Type B pancreatic cell (in vitro differentiated cells): Measurements from ENCODE around the gene SLC34A1. TPM values are rescaled to one million over a fixed set of nuclear protein-coding genes. Genes with fewer than 3 reads are reported as not detected.
A peak's percentile ranks its signal among the peaks of the same experiment; 100 is the strongest.

ENCODE experiments used
- DNase-seq: peaks from one replicate; pipeline ENCODE4 v3.0.0; 2021; ENCODE audit warnings: mixed read lengths; ENCODE audit not compliant: unreplicated experiment; ENCODE audit errors: extremely low spot score
- H3K27ac Mint-ChIP-seq: 2 replicates; pipeline ENCODE4 v1.8.0; 2021; ENCODE audit warnings: mild to moderate bottlenecking, mixed read lengths
- H3K27me3 Mint-ChIP-seq: 2 replicates; pipeline ENCODE4 v1.8.0; 2021; ENCODE audit warnings: mixed read lengths
- H3K36me3 Mint-ChIP-seq: 2 replicates; pipeline ENCODE4 v1.8.0; 2021; ENCODE audit warnings: mixed read lengths
- H3K4me1 Mint-ChIP-seq: one replicate; pipeline ENCODE4 v1.8.0; 2021; ENCODE audit warnings: mixed read lengths; ENCODE audit not compliant: unreplicated experiment
- H3K4me3 Mint-ChIP-seq: 2 replicates; pipeline ENCODE4 v1.8.0; 2021; ENCODE audit warnings: mild to moderate bottlenecking, mixed read lengths
- H3K9me3 Mint-ChIP-seq: 2 replicates; pipeline ENCODE4 v1.8.0; 2021; ENCODE audit warnings: mixed read lengths
- CTCF ChIP-seq: fragments of 200-600 bp; sonication (generic); conservative IDR thresholded peaks from 2 replicates; pipeline ENCODE4 v1.5.0; 2021; ENCODE audit warnings: antibody characterized with exemption, mild to moderate bottlenecking
- total RNA-seq: library from RNA; stranded (reverse); gene quantifications from 2 replicates; pipeline ENCODE4 v1.2.1, GENCODE V29; 2021; ENCODE audit warnings: low replicate concordance

The SLC34A1 gene
- total RNA-seq, 1 donor from 2014 or later: 0.22 TPM

GRCh38 chr5:177396807-177397206, 12.6 kb downstream of the SLC34A1 start:
- TF ChIP-seq CTCF: no peak
- no peak for DNase-seq
- Mint-ChIP-seq H3K27ac (no peak overlapping the region), H3K27me3 (peaks cover 20% of the 10 kb centered on the region), H3K9me3 (no peaks in the 10 kb centered on the region), H3K4me3 (no peak overlapping the region), H3K4me1 (no peaks in the 10 kb centered on the region), H3K36me3 (no peaks in the 10 kb centered on the region)

- TF ChIP-seq CTCF: no peak
- peaks cover 8% of the 10 kb centered on the region for H3K4me1 Mint-ChIP-seq
- no peaks in the 10 kb centered on the region for H3K36me3 Mint-ChIP-seq
- H3K4me3 Mint-ChIP-seq: no peak overlapping the region
- H3K9me3 Mint-ChIP-seq: no peaks in the 10 kb centered on the region
- H3K27me3 Mint-ChIP-seq: peaks cover 32% of the 10 kb centered on the region
- H3K27ac Mint-ChIP-seq: no peak overlapping the region
- DNase-seq: no peak
Measured at GRCh38 chr5:177397875-177398390, 13.7 kb downstream of the SLC34A1 start.

- H3K4me3 Mint-ChIP-seq: no peak within 1 kb of the TSS
- DNase-seq: no peak
- peaks cover 8% of the 10 kb centered on the region for H3K4me1 Mint-ChIP-seq
- H3K27ac Mint-ChIP-seq: no peak within 1 kb of the TSS
- TF ChIP-seq CTCF: no peak
- no peaks in the 10 kb centered on the region for H3K36me3 Mint-ChIP-seq
- H3K27me3 Mint-ChIP-seq: peaks cover 43% of the 10 kb centered on the region
- no peaks in the 10 kb centered on the region for H3K9me3 Mint-ChIP-seq
Measured at GRCh38 chr5:177399997-177400868, 16.0 kb downstream of the SLC34A1 start, which contains the start of gene PFN3. Gene PFN3, minus strand, starts transcription at chr5:177400661. Its CDS starts 85 bp downstream, at chr5:177400576.

- H3K9me3 Mint-ChIP-seq: no peaks in the 10 kb centered on the region
- no peaks in the 10 kb centered on the region for H3K36me3 Mint-ChIP-seq
- H3K4me3 Mint-ChIP-seq: peak overlapping the region; percentile 91
- DNase-seq: peak; percentile 82
- peak overlapping the region; percentile 84 for H3K27ac Mint-ChIP-seq
- peaks cover 8% of the 10 kb centered on the region for H3K4me1 Mint-ChIP-seq
- peak; percentile 68 for TF ChIP-seq CTCF
- H3K27me3 Mint-ChIP-seq: peaks cover 58% of the 10 kb centered on the region
Measured at GRCh38 chr5:177402271-177403043, 18.2 kb downstream of the SLC34A1 start.

- Mint-ChIP-seq H3K9me3 (no peaks in the 10 kb centered on the region), H3K4me3 (peak overlapping the region; percentile 91), H3K27me3 (peaks cover 61% of the 10 kb centered on the region), H3K27ac (peak overlapping the region; percentile 84), H3K36me3 (no peaks in the 10 kb centered on the region), H3K4me1 (peaks cover 8% of the 10 kb centered on the region)
- no peak for TF ChIP-seq CTCF
- no peak for DNase-seq
Measured at GRCh38 chr5:177403102-177403791, 19.0 kb downstream of the SLC34A1 start.
